GM23248 (cell line): ENCODE measurements around the gene GDI2. TPM values are rescaled to one million over a fixed set of nuclear protein-coding genes. Genes with fewer than 3 reads are reported as not detected.

ENCODE experiments used
- DNase-seq: peaks from one replicate; pipeline ENCODE4 v3.0.0-alpha.2; 2015
- H2AFZ ChIP-seq: fragments of 200-600 bp; sonication (generic); 2 replicates; pipeline ENCODE4 v1.6.1; 2016; ENCODE audit warnings: antibody characterized with exemption
- H3F3A ChIP-seq: fragments of 200-600 bp; sonication (generic); 2 replicates; pipeline ENCODE4 v1.6.1; 2016; ENCODE audit warnings: mild to moderate bottlenecking, antibody characterized with exemption, mixed run types; ENCODE audit not compliant: insufficient read depth
- H3K27ac ChIP-seq: fragments of 200-600 bp; sonication (generic); 2 replicates; pipeline ENCODE4 v1.5.1; 2016; ENCODE audit warnings: mild to moderate bottlenecking
- H3K27me3 ChIP-seq: fragments of 200-600 bp; sonication (generic); replicated peaks from 2 replicates; pipeline ENCODE4 v1.6.1; 2016; ENCODE audit warnings: mild to moderate bottlenecking; ENCODE audit not compliant: insufficient read depth
- H3K36me3 ChIP-seq: fragments of 200-600 bp; sonication (generic); 2 replicates; pipeline ENCODE4 v1.6.1; 2016; ENCODE audit warnings: low read depth, mild to moderate bottlenecking
- H3K4me1 ChIP-seq: fragments of 200-600 bp; sonication (generic); 2 replicates; pipeline ENCODE4 v1.6.1; 2016; ENCODE audit warnings: mild to moderate bottlenecking; ENCODE audit not compliant: insufficient read depth
- H3K4me2 ChIP-seq: fragments of 200-600 bp; sonication (generic); one replicate; pipeline ENCODE4 v1.6.1; 2016; ENCODE audit warnings: mild to moderate bottlenecking; ENCODE audit not compliant: unreplicated experiment
- H3K4me3 ChIP-seq: fragments of 200-600 bp; sonication (generic); 2 replicates; pipeline ENCODE4 v1.5.1; 2016; ENCODE audit warnings: mild to moderate bottlenecking
- H3K79me2 ChIP-seq: fragments of 200-600 bp; sonication (generic); 2 replicates; pipeline ENCODE4 v1.6.1; 2016; ENCODE audit warnings: mild to moderate bottlenecking; ENCODE audit not compliant: insufficient read depth
- H3K9ac ChIP-seq: fragments of 200-600 bp; sonication (generic); 2 replicates; pipeline ENCODE4 v1.6.1; 2016; ENCODE audit warnings: mild to moderate bottlenecking
- H3K9me2 ChIP-seq: fragments of 200-600 bp; sonication (generic); 2 replicates; pipeline ENCODE4 v1.6.1; 2016; ENCODE audit warnings: mixed run types, mild to moderate bottlenecking, moderate library complexity; ENCODE audit not compliant: insufficient read depth
- H3K9me3 ChIP-seq: fragments of 200-600 bp; sonication (generic); one replicate; pipeline ENCODE4 v1.6.1; 2017; ENCODE audit warnings: low read depth
- H4K20me1 ChIP-seq: fragments of 200-600 bp; sonication (generic); 2 replicates; pipeline ENCODE4 v1.6.0; 2016; ENCODE audit not compliant: insufficient read depth
- EZH2 ChIP-seq: fragments of 200-600 bp; sonication (generic); IDR thresholded peaks from 2 replicates; pipeline ENCODE4 v1.6.1; 2018; ENCODE audit warnings: antibody characterized with exemption, mild to moderate bottlenecking; ENCODE audit not compliant: insufficient read depth, poor library complexity, severe bottlenecking
- EZH2phosphoT487 ChIP-seq: fragments of 200-600 bp; sonication (generic); IDR thresholded peaks from 2 replicates; pipeline ENCODE4 v1.6.1; 2018; ENCODE audit warnings: antibody characterized with exemption, moderate library complexity, mild to moderate bottlenecking, low read depth; ENCODE audit not compliant: insufficient read depth
- WGBS, 2 experiments: methylation state at CpG; one replicate each; pipeline ENCODE4 v1.1.6; 2015 to 2017; ENCODE audit warnings: low lambda C conversion rate in 2 of 2, low coverage in 1 of 2; ENCODE audit errors: missing lambda C conversion rate in 2 of 2; 5-methylcytosine and 5-hydroxymethylcytosine counted together
- in situ Hi-C: fragments of 300-500 bp; cut with MboI; formaldehyde crosslinking; loops from 2 replicates; pipeline ENCODE4 v1.15.0; 2020
- polyA plus RNA-seq: library from polyadenylated mRNA; unstranded; fragments of >200 nt; fragmentation: Nextera tagmentation; extraction: Ambion mirVana; gene quantifications from 2 replicates; pipeline ENCODE4 v1.2.1, GENCODE V29; 2016
- total RNA-seq: library from RNA; depleted of rRNA; stranded (reverse); fragments of >200 nt; shearing (Covaris generic); gene quantifications from 2 replicates; pipeline ENCODE4 v1.2.3, GENCODE V29; 2014; rRNA removed

Gene GDI2
- total RNA-seq (311 and 350 TPM in 2 replicates), polyA plus RNA-seq (195 and 206 TPM in 2 replicates)

GRCh38 chr10:5813341-5814109 is at the start of gene GDI2:
Gene GDI2, minus strand, starts transcription at chr10:5813434. Its CDS starts 176 bp downstream, at chr10:5813258.
- peaks cover 28% of the 10 kb centered on the region; the same call in 1 of the 2 replicates for H3F3A ChIP-seq
- peak; percentile 99 for DNase-seq
- peak within 1 kb of the TSS; percentile 99 for H3K9ac ChIP-seq
- H2AFZ ChIP-seq, result peak within 1 kb of the TSS; percentile 72
- peak within 1 kb of the TSS; percentile 88 for H3K4me2 ChIP-seq
- H4K20me1 ChIP-seq, result peaks cover 34% of the 10 kb centered on the region
- peaks cover 59% of the 10 kb centered on the region for H3K79me2 ChIP-seq
- H3K36me3 ChIP-seq, result no peaks in the 10 kb centered on the region
- in situ Hi-C loops, result no loop called here
- H3K27me3 ChIP-seq, result no peaks in the 10 kb centered on the region
- no peaks in the 10 kb centered on the region for H3K9me2 ChIP-seq
- no peak for TF ChIP-seq EZH2phosphoT487
- TF ChIP-seq EZH2, result no peak
- H3K4me3 ChIP-seq, result peak within 1 kb of the TSS; percentile 95
- H3K9me3 ChIP-seq, result no peaks in the 10 kb centered on the region
- H3K27ac ChIP-seq, result peak within 1 kb of the TSS; percentile 92
- peaks cover 36% of the 10 kb centered on the region for H3K4me1 ChIP-seq
- 0 to 1% methylated on average over 27 to 73 of the region's 77 CpGs for WGBS, 2 experiments

- 96 to 98% methylated on average over 7 of the region's 7 CpGs for WGBS, 2 experiments
- H3K79me2 ChIP-seq, result no peaks in the 10 kb centered on the region
- TF ChIP-seq EZH2, result no peak
- TF ChIP-seq EZH2phosphoT487, result no peak
- H3K4me1 ChIP-seq, result peaks cover 10% of the 10 kb centered on the region
- H3K4me3 ChIP-seq, result no peak overlapping the region
- no peak overlapping the region for H2AFZ ChIP-seq
- DNase-seq, result no peak
- H3K9me3 ChIP-seq, result no peaks in the 10 kb centered on the region
- no peaks in the 10 kb centered on the region for H4K20me1 ChIP-seq
- peaks cover 4% of the 10 kb centered on the region; the same call in 1 of the 2 replicates for H3F3A ChIP-seq
- no peak overlapping the region for H3K4me2 ChIP-seq
- in situ Hi-C loops, result no loop called here
- H3K9me2 ChIP-seq, result no peaks in the 10 kb centered on the region
- no peaks in the 10 kb centered on the region for H3K27me3 ChIP-seq
- no peaks in the 10 kb centered on the region for H3K36me3 ChIP-seq
- no peak overlapping the region for H3K9ac ChIP-seq
- no peak overlapping the region for H3K27ac ChIP-seq
Observed at GRCh38 chr10:5862360-5862961, 49.2 kb upstream of the GDI2 start.

DNA sequence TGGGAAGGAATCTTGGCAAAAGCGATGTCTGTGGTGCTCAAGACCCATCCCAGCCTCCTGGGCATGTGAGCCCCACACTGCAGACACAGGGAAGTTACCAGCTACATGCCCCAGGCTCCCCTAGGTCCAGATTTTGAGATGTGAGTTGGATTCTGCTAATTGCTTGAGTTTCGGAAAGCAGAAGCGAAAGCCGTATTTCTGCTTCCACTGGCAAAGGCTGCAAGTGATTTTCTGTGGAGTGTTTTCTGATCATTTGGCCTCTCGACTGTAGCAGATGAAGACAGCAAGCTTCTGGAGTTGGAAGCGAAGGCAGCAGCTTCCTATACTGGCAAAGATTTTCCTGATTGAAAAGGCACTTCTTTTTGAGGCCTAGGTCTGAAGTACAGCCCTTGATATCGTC is 46.8 kb upstream of the GDI2 start:
- in situ Hi-C loops, result no loop called here

GRCh38 chr10:5858811-5859210 is 45.6 kb upstream of the GDI2 start:
- Histone ChIP-seq H3K4me1 (peaks cover 10% of the 10 kb centered on the region), H3K9me3 (no peaks in the 10 kb centered on the region), H3K27ac (no peak overlapping the region), H3K27me3 (no peaks in the 10 kb centered on the region), H3K4me2 (no peak overlapping the region), H3K9ac (no peak overlapping the region), H3K36me3 (no peaks in the 10 kb centered on the region), H3F3A (peaks cover 4% of the 10 kb centered on the region; the same call in 1 of the 2 replicates), H4K20me1 (no peaks in the 10 kb centered on the region), H3K4me3 (no peak overlapping the region), H3K9me2 (no peaks in the 10 kb centered on the region), H3K79me2 (no peaks in the 10 kb centered on the region), H2AFZ (no peak overlapping the region)
- DNase-seq, result no peak
- 94 to 96% methylated on average over 5 of the region's 5 CpGs for WGBS, 2 experiments
- TF ChIP-seq EZH2 (no peak), EZH2phosphoT487 (no peak)
- in situ Hi-C loops, result no loop called here

More for the DNA sequence above, 46.8 kb upstream of the GDI2 start:
- H3K4me3 ChIP-seq, result no peak overlapping the region
- no peaks in the 10 kb centered on the region for H3K79me2 ChIP-seq
- DNase-seq, result no peak
- H3K27me3 ChIP-seq, result no peaks in the 10 kb centered on the region
- H3K4me1 ChIP-seq, result peaks cover 10% of the 10 kb centered on the region
- H3F3A ChIP-seq, result peaks cover 4% of the 10 kb centered on the region; the same call in 1 of the 2 replicates
- no peaks in the 10 kb centered on the region for H3K36me3 ChIP-seq
- no peak for TF ChIP-seq EZH2phosphoT487
- TF ChIP-seq EZH2, result no peak
- WGBS, 2 experiments, result 57 to 59% methylated on average over 7 of the region's 7 CpGs
- no peaks in the 10 kb centered on the region for H3K9me2 ChIP-seq
- no peak overlapping the region for H3K27ac ChIP-seq
- no peak overlapping the region for H3K4me2 ChIP-seq
- no peaks in the 10 kb centered on the region for H3K9me3 ChIP-seq
- H2AFZ ChIP-seq, result no peak overlapping the region
- no peak overlapping the region for H3K9ac ChIP-seq
- no peaks in the 10 kb centered on the region for H4K20me1 ChIP-seq
